Astrocyte of the cerebellum (primary cell): ENCODE results near the gene SLC25A51.

Experiments used
- DNase-seq: peaks from one replicate; pipeline ENCODE4 v3.0.0-alpha.2; 2011; ENCODE audit warnings: low read depth
- H3K4me3 ChIP-seq: 2 replicates; pipeline ENCODE4 v1.5.1; 2011; ENCODE audit warnings: mild to moderate bottlenecking, low read depth, low read length, moderate library complexity
- in situ Hi-C: cut with HindIII; loops from 2 replicates; pipeline ENCODE4 v1.10.0; 2017; ENCODE audit warnings: low sequenced_read_pairs
- TF ChIP-seq, protein P1 (sequence below): IDR thresholded peaks from 2 replicates; pipeline ENCODE4 v1.5.1; 2012; ENCODE audit warnings: low read length, low read depth, moderate library complexity, mild to moderate bottlenecking; ENCODE audit errors: missing control alignments

SLC25A51 gene, protein sequence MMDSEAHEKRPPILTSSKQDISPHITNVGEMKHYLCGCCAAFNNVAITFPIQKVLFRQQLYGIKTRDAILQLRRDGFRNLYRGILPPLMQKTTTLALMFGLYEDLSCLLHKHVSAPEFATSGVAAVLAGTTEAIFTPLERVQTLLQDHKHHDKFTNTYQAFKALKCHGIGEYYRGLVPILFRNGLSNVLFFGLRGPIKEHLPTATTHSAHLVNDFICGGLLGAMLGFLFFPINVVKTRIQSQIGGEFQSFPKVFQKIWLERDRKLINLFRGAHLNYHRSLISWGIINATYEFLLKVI

DNA sequence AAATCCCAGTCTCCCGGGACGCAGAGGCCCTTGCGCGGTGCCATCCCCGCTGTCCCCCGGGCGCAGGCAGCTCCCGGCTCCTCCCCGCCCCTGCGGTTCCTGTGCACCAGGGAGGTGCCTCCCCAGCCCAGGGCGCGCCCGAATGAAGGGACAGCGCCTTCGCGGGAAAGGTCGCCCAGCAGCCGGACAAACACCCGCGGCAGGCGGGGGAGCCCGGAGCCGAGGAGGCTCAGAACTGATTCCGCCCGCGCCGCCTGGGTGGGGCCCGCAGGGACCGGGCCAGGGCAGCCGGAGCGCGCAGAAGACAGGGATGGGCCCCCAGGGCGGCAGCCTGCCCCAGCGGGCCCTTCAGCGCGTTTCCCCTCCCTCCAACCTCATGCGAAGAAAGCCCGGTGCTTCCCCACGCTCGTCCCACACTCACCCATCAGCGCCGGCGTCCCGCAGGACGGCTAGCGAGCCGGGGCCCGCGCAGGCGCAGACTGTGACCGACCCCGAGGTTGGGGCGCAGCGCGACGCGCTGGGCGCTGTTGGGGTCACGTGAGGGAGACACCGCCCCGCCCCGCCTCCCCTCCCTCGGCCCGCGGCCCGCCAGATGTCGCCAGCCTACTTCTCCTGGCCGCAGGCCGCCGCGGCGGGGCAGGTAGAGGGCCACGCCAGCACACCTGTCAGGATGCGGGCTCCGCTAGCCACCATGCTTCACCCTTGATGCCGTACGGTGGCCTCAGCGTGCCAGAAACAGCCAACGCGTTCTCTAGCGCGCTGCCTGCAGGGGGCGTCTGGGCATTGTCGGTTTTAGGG, at the start of gene SLC25A51:
TSS of gene SLC25A51 (minus strand) at position 481 of the 798 bp plus-strand sequence. CDS start 15,577 bp downstream, outside the sequence.
- DNase-seq: peak; percentile 83
- TF ChIP-seq, protein P1, sequence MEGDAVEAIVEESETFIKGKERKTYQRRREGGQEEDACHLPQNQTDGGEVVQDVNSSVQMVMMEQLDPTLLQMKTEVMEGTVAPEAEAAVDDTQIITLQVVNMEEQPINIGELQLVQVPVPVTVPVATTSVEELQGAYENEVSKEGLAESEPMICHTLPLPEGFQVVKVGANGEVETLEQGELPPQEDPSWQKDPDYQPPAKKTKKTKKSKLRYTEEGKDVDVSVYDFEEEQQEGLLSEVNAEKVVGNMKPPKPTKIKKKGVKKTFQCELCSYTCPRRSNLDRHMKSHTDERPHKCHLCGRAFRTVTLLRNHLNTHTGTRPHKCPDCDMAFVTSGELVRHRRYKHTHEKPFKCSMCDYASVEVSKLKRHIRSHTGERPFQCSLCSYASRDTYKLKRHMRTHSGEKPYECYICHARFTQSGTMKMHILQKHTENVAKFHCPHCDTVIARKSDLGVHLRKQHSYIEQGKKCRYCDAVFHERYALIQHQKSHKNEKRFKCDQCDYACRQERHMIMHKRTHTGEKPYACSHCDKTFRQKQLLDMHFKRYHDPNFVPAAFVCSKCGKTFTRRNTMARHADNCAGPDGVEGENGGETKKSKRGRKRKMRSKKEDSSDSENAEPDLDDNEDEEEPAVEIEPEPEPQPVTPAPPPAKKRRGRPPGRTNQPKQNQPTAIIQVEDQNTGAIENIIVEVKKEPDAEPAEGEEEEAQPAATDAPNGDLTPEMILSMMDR: peak; percentile 87
- peak within 1 kb of the TSS; percentile 73 for H3K4me3 ChIP-seq
- in situ Hi-C loops: loop anchor here (25.0 kb wide), 1 partner anchor 333 kb away; no protein-coding TSS in a partner anchor

DNA sequence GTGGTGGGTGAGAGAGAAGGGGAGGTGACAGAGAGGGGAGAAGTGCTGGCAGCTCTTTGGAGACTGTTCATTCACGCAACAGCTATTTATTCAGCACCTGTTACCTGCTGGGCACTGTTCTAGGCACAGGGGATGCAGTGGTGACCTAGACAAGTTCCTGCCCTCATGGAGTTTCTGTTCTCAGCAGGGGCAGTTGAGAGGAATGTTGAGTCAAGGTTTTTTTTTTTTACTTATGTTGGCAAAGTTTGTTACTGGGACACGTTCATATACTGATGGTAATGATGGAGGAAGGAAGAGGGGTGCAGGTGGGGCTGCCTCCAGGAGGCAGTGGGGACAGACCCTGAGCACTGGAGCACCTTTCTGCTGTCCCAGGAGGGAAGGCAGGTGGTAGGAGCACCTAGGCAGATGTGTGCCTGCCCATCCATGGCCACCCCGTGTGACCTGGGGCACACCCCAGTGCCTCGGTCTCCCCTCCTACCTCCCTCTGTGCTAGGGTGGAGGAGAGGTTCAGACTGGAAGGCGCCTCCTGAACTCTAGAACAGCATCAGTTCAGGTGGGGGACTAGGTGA, 49.4 kb upstream of the SLC25A51 start:
- TF ChIP-seq, protein P1: no peak
- DNase-seq: no peak
- in situ Hi-C loops: no loop called here
- no peak overlapping the region for H3K4me3 ChIP-seq

DNA sequence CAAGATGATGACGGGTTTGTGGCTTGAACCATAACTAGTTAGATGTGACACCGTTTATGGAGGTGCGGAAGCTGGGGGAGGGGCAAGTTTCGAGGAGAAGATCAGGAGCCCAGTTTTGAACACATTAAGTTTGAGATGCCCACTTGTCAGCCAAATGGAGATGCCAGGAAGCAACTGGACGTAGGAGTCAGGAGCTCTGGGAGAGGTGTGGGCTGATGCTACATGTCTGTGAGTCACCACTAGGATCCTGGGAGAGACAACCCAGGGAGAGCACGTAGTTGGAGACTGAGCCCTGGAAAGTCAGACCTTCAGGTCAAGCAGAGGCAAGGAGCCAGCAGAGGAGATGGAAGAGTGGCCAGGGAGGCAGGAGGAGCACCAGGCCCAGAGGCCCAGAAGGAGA, 48.8 kb upstream of the SLC25A51 start:
- DNase-seq: no peak
- TF ChIP-seq, protein P1: no peak
- in situ Hi-C loops: no loop called here
- no peak overlapping the region for H3K4me3 ChIP-seq

DNA sequence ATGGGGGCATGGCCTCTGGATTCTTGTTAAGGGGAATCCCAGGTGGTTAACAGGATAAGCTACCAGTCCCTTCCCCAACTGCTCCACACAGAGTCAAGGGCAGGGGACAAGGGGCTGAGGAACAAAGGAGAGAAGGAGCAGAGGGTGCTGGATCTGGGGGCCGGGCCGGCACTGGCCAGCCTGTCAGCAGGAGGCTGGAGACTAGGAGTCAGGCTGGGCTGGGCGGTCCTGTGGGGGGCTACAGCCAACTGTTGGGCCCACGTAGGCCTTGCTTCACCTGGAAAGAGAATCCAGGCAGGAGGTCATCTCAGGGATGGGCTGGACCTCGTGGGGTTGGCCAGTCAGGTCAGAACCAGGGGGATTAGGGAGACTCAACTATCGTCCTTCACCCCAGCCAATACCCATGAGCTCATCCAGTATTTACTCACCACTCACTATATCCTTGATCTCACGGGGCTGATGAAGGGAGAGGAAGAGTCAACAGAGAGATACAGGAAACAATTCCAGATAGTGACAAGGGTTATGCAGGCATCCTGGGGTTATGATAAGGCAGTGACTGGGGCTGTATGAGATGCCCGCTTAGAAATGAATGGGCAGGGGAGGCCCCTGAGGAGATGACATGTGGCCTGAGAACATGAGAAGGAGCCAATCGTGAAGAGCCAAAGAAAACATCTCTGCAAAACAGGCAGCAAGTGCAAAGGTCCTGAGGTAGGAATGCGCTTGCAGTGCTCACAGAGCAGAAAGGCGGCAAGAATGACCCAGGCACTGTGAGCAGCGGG, 47.9 kb upstream of the SLC25A51 start:
- no peak overlapping the region for H3K4me3 ChIP-seq
- in situ Hi-C loops: no loop called here
- no peak for DNase-seq
- TF ChIP-seq, protein P1: no peak

DNA sequence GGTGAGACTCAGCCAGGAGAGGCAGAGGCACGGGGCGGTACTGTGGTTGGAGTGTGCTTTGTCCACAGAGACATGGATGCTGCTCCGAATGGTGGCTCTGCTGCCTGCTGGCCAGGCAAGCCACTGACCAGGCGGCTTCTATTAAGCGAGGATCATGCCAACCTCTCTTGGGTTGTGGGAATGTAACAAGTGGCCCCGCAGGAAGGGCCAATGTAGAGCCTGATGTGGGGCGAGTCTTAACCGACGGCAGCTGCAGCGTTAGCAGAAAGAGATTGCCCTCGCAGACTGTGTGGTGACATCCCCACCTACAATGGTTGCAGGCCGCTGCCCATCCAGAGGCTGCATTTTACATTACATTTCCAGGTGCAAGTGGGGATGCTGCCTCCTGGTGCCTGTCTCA, 46.6 kb upstream of the SLC25A51 start:
- TF ChIP-seq, protein P1: peak; percentile 6
- H3K4me3 ChIP-seq: no peak overlapping the region
- in situ Hi-C loops: no loop called here
- no peak for DNase-seq

DNA sequence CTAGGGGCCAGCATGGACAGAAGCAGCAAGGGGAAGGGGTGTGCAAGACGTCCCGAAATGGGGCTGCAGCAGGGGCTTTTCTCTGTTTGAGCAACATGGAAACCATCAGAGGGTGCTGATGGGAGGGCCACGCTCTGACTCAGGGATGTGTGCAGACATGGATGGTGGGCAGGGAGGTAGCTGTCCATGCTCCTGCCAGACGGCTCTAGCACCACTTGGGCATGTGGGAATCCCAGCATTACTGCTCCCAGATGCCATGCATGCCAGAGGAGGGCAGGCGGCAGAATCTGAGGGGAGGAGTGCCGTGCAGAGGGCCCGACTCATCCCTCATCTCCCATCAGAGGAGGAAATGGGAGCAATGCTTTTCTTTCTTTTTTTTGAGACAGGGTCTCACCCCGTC, 45.6 kb upstream of the SLC25A51 start:
- in situ Hi-C loops: no loop called here
- H3K4me3 ChIP-seq: no peak overlapping the region
- DNase-seq: no peak
- TF ChIP-seq, protein P1: no peak
